Measurements from ENCODE around the gene MTHFD2L. TPM values are rescaled to one million over a fixed set of nuclear protein-coding genes. Genes with fewer than 3 reads are reported as not detected.
"Not testable (repeated sequence)": the region's sequence is repeated elsewhere in the genome, so short reads cannot be mapped to it uniquely, and the experiment has no call there.

MTHFD2L gene
- total and polyA plus RNA-seq, 5 experiments from 2014 or later = 5.2 to 14.8 (median 7.8) TPM

GRCh38 chr4:74340421-74340820, 182.5 kb downstream of the MTHFD2L start:
- H3K27ac Mint-ChIP-seq, H3K4me3 Mint-ChIP-seq, H3K4me1 Mint-ChIP-seq, DNase-seq, ATAC-seq, POLR2A ChIA-PET: not testable (repeated sequence)
- Mint-ChIP-seq H3K27me3 (peaks cover 0 to 16% (median 5%) of the 10 kb centered on the region in 5 donors), H3K36me3 (peaks cover 0 to 18% (median 8%) of the 10 kb centered on the region in 3 donors), H3K9me3 (peaks cover 0 to 52% (median 22%) of the 10 kb centered on the region in 9 donors)

DNA sequence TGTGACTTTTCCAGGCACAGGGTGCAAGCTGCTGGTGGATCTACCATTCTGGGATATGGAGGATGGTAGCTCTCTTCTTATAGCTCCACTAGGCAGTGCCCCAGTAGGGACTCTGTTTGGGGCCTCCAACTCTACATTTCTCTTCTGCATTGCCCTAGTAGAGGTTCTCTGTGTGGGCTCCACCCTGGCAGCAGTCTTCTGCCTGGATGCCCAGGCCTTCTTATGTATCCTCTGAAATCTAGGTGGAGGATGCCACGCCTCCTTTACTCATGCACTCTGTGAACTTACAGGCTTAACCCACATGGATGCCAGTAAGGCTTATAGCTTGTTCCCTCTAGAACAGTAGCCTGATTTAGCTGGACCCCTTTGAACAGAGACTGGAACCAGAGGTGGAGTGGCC, 186.1 kb downstream of the MTHFD2L start:
- Mint-ChIP-seq H3K27me3 (peaks cover 1 to 34% (median 7%) of the 10 kb centered on the region in 5 donors), H3K4me3 (no peak overlapping the region), H3K9me3 (peaks cover 0 to 53% (median 22%) of the 10 kb centered on the region in 9 donors), H3K36me3 (peaks cover 0 to 19% (median 8%) of the 10 kb centered on the region in 3 donors), H3K27ac (no peak overlapping the region), H3K4me1 (no peaks in the 10 kb centered on the region)
- no peak for DNase-seq
- ATAC-seq = no peak
- POLR2A ChIA-PET = no interaction called here

Other genes with a start within 250 kb of the MTHFD2L start
- not detected for gene PF4, start 176.1 kb upstream of the MTHFD2L start, total RNA-seq
- not detected for gene PF4, start 176.1 kb upstream of the MTHFD2L start, polyA plus RNA-seq
- gene PPBP, start 169.9 kb upstream of the MTHFD2L start, total RNA-seq = not detected
- gene PPBP, start 169.9 kb upstream of the MTHFD2L start, polyA plus RNA-seq = under 1 TPM in 1 of 3 donors, not detected in 2; 0.52 TPM
- not detected for gene CXCL5, start 159.4 kb upstream of the MTHFD2L start, total RNA-seq
- not detected for gene CXCL5, start 159.4 kb upstream of the MTHFD2L start, polyA plus RNA-seq
- not detected for gene CXCL3, start 119.4 kb upstream of the MTHFD2L start, total RNA-seq
- not detected for gene CXCL3, start 119.4 kb upstream of the MTHFD2L start, polyA plus RNA-seq
- not detected for gene CXCL2, start 58.9 kb upstream of the MTHFD2L start, total RNA-seq
- not detected for gene CXCL2, start 58.9 kb upstream of the MTHFD2L start, polyA plus RNA-seq
- gene EPGN, start 150.4 kb downstream of the MTHFD2L start, total RNA-seq = under 1 TPM in 1 of 2 experiments, not detected in 1; 0.70 TPM
- 1 to 10 TPM in 1 of 3 donors, not detected in 2; 1.6 TPM for gene EPGN, start 150.4 kb downstream of the MTHFD2L start, polyA plus RNA-seq
- gene EREG, start 207.0 kb downstream of the MTHFD2L start, total RNA-seq = not detected
- gene EREG, start 207.0 kb downstream of the MTHFD2L start, polyA plus RNA-seq = not detected